Common myeloid progenitor, CD34-positive (primary cell): Measurements from ENCODE around the gene XPR1.
"Not testable (repeated sequence)": the region's sequence is repeated elsewhere in the genome, so short reads cannot be mapped to it uniquely, and the experiment has no call there.

Source experiments
- CTCF ChIA-PET: fragments of 350-600 bp; sonication (Branson Sonifier 250); formaldehyde crosslinking; loops from one replicate; lab custom pipeline; 2021; ENCODE audit warnings: antibody characterized with exemption; lab: Charles Lee
- POLR2A ChIA-PET: fragments of 350-600 bp; sonication (Branson Sonifier 250); formaldehyde crosslinking; loops from one replicate; lab custom pipeline; 2021; ENCODE audit warnings: antibody characterized with exemption; lab: Charles Lee
- DNase-seq, 3 donors: peaks; one replicate each; pipeline versions ENCODE4 v3.0.0 to v3.0.0-alpha.2; 2013
- H3K27ac ChIP-seq, 2 experiments: 1 replicate in 1 of 2; 2 replicates in 1 of 2; pipeline ENCODE4 v1.7.0; 2013; ENCODE audit warnings: inconsistent platforms in 2 of 2, low read length in 2 of 2, mild to moderate bottlenecking in 2 of 2, low read depth in 1 of 2, moderate library complexity in 1 of 2; ENCODE audit not compliant: severe bottlenecking in 2 of 2, insufficient read depth in 1 of 2, poor library complexity in 1 of 2
- H3K27me3 ChIP-seq, 5 experiments: replicated peaks in 2 of 5; 1 replicate in 3 of 5; 2 replicates in 2 of 5; pipeline versions ENCODE4 v1.6.1 to v1.7.0; 2013; ENCODE audit warnings: low read length in 4 of 5, mild to moderate bottlenecking in 2 of 5, moderate library complexity in 2 of 5, inconsistent platforms in 1 of 5; ENCODE audit not compliant: insufficient read depth in 5 of 5, control insufficient read depth in 4 of 5
- H3K36me3 ChIP-seq, 4 experiments: 1 replicate in 2 of 4; 2 replicates in 2 of 4; pipeline versions ENCODE4 v1.6.1 to v1.7.0; 2013; ENCODE audit warnings: low read length in 3 of 4, control low read depth in 1 of 4, mild to moderate bottlenecking in 1 of 4; ENCODE audit not compliant: control insufficient read depth in 4 of 4, insufficient read depth in 4 of 4
- H3K4me1 ChIP-seq, 4 experiments: 1 replicate in 3 of 4; 2 replicates in 1 of 4; pipeline versions ENCODE4 v1.6.1 to v1.7.1; 2013; ENCODE audit warnings: low read length in 3 of 4, mild to moderate bottlenecking in 3 of 4, control low read depth in 1 of 4, inconsistent platforms in 1 of 4, moderate library complexity in 1 of 4; ENCODE audit not compliant: control insufficient read depth in 4 of 4, insufficient read depth in 4 of 4; ENCODE audit errors: control extremely low read depth in 1 of 4
- H3K4me3 ChIP-seq, 7 experiments: 1 replicate in 4 of 7; 2 replicates in 3 of 7; pipeline versions ENCODE4 v1.5.1 to v1.7.0; 2013; ENCODE audit warnings: mild to moderate bottlenecking in 7 of 7, low read length in 6 of 7, moderate library complexity in 6 of 7, inconsistent platforms in 2 of 7, low read depth in 2 of 7, control low read depth in 1 of 7; ENCODE audit not compliant: insufficient read depth in 4 of 7, control insufficient read depth in 1 of 7; ENCODE audit errors: extremely low read depth in 1 of 7
- H3K9me3 ChIP-seq, 5 experiments: 1 replicate in 4 of 5; 2 replicates in 1 of 5; pipeline versions ENCODE4 v1.6.1 to v1.7.1; 2013; ENCODE audit warnings: low read length in 4 of 5, mild to moderate bottlenecking in 2 of 5, inconsistent platforms in 1 of 5, low read depth in 1 of 5, moderate library complexity in 1 of 5; ENCODE audit not compliant: control insufficient read depth in 4 of 5, insufficient read depth in 2 of 5; ENCODE audit errors: control extremely low read depth in 1 of 5
- WGBS: methylation state at CpG from one replicate; pipeline ENCODE4 v1.1.5; 2013; ENCODE audit not compliant: insufficient coverage; 5-methylcytosine and 5-hydroxymethylcytosine counted together

Gene XPR1

DNA sequence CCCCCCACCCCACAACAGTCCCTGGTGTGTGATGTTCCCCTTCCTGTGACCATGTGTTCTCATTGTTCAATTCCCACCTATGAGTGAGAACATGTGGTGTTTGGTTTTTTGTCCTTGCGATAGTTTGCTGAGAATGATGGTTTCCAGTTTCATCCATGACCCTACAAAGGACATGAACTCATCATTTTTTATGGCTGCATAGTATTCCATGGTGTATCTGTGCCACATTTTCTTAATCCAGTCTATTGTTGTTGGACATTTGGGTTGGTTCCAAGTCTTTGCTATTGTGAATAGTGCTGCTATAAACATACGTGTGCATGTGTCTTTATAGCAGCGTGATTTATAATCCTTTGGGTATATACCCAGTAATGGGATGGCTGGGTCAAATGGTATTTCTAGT is 51.3 kb downstream of the XPR1 start:
- H3K36me3 ChIP-seq, H3K27ac ChIP-seq, H3K4me3 ChIP-seq, DNase-seq, H3K27me3 ChIP-seq, CTCF ChIA-PET, H3K4me1 ChIP-seq: not testable (repeated sequence)
- WGBS: no CpG with 5 or more reads among the region's 3 CpGs
- POLR2A ChIA-PET: interaction anchor here (0.6 kb wide), 1 partner anchor 1454 kb away, joined by 3 read pairs; the partner anchor contains the start of gene ABL2
- peaks cover 0 to 10% (median 4%) of the 10 kb centered on the region in 5 experiments for H3K9me3 ChIP-seq

DNA sequence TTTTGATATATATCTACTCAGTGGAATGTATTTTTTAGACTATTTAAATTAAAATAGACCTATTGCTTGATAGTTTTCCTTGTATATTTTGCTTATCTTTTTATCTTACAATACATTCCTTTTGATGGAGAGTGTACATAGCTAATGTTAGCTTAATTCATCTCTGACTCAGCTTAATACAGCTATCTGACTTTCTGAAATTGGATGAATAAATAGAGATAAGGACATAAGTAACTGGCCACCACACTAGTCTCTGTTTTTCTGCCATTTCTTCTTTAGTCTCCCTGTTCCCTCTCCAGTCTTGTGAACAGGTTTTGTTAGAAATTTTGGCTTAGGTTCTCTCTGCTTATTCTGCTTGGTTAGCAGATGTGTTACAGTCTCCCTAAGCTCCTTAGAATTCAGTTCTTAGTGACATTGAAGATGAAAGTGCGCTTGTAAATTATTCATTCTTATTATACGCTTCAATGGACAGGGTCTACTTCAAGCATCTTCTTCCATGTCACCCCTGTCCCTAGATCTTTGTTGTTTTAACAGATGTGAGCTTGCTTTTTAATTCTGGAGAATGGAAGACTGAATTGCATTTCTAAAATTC is 59.6 kb downstream of the XPR1 start:
- no CpG with 5 or more reads among the region's 2 CpGs for WGBS
- DNase-seq: no peak

DNA sequence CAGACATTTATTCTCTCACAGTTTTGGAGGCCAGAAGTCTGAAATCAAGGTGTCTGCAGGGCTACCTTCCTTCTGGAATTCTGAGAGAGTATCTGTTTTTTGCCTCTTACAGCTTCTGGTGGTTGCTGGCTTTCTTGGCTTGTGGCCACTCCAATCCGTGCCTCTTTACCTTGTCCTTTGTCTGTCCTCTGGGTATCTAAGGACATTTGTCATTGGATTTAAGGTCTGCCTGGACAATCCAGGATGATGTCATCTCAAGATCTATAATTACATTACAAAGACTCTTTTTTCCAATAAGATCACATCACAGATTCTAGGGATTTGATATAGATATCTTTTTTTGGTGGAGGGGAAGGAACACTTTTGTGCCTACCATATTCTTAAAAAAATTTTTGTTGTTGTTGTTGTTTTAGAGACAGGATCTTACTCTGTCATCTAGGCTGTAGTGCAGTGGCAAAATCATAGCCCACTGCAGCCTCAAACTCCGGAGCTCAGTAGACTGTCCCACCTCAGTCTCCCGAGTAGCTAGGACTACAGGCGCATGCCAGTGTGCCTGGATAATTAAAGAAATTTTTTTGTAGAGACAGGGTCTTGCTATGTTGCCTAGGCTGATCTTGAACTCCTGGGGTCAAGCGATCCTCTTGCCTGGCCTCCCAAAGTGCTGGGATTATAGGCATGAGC is 61.9 kb downstream of the XPR1 start:
- H3K27me3 ChIP-seq: no peaks in the 10 kb centered on the region
- no peak overlapping the region for H3K4me3 ChIP-seq
- H3K36me3 ChIP-seq: no peaks in the 10 kb centered on the region
- no peak for DNase-seq
- WGBS: 100% methylated on average over 3 of the region's 5 CpGs
- ChIA-PET POLR2A (no interaction called here), CTCF (no interaction called here)
- peaks cover 0 to 36% (median 0%) of the 10 kb centered on the region in 5 experiments for H3K9me3 ChIP-seq
- no peak overlapping the region for H3K27ac ChIP-seq
- no peaks in the 10 kb centered on the region for H3K4me1 ChIP-seq

More for the DNA sequence above, 59.6 kb downstream of the XPR1 start:
- ChIA-PET CTCF (no interaction called here), POLR2A (interaction anchor here (0.6 kb wide), 1 partner anchor 1230 kb away, joined by 3 read pairs; no protein-coding TSS in a partner anchor)
- H3K9me3 ChIP-seq: peaks cover 0 to 14% (median 0%) of the 10 kb centered on the region in 5 experiments
- H3K27me3 ChIP-seq: no peaks in the 10 kb centered on the region
- H3K4me3 ChIP-seq: no peak overlapping the region
- no peaks in the 10 kb centered on the region for H3K4me1 ChIP-seq
- H3K27ac ChIP-seq: no peak overlapping the region
- peaks cover 0 to 2% (median 0%) of the 10 kb centered on the region in 4 experiments for H3K36me3 ChIP-seq

GRCh38 chr1:180695282-180695681 is 63.5 kb downstream of the XPR1 start:
- no peak overlapping the region for H3K27ac ChIP-seq
- no peaks in the 10 kb centered on the region for H3K36me3 ChIP-seq
- H3K4me1 ChIP-seq: no peaks in the 10 kb centered on the region
- H3K9me3 ChIP-seq: peaks cover 0 to 38% (median 0%) of the 10 kb centered on the region in 5 experiments
- no peak for DNase-seq
- POLR2A ChIA-PET: no interaction called here
- no peaks in the 10 kb centered on the region for H3K27me3 ChIP-seq
- H3K4me3 ChIP-seq: no peak overlapping the region
- CTCF ChIA-PET: no interaction called here
- no CpG with 5 or more reads among the region's 8 CpGs for WGBS

GRCh38 chr1:180696361-180696760 is 64.5 kb downstream of the XPR1 start:
- POLR2A ChIA-PET: no interaction called here
- Histone ChIP-seq H3K4me3 (no peak overlapping the region), H3K4me1 (no peaks in the 10 kb centered on the region), H3K27me3 (no peaks in the 10 kb centered on the region), H3K27ac (no peak overlapping the region), H3K9me3 (peaks cover 0 to 38% (median 0%) of the 10 kb centered on the region in 5 experiments), H3K36me3 (no peaks in the 10 kb centered on the region)
- 100% methylated on average over 1 of the region's 1 CpG for WGBS
- DNase-seq: no peak
- CTCF ChIA-PET: no interaction called here

DNA sequence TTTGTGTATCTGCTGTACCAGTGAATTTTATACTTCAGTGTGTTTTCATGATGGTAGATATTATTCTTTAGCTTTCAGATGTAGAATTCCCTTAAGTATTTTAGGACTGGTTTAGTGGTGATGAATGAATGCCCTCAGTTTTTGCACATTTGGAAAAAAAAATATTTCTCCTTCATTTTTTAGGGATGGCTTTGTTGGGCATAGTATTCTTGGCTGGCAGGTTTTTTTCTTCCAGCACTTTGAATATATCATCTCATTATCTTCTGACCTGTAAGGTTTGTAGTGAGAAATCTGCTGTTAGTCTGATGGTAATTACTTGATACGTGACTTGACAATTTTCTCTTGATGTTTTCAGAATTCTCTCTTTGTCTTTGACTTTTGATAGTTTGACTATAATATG is 66.8 kb downstream of the XPR1 start:
- ChIA-PET POLR2A (no interaction called here), CTCF (no interaction called here)
- DNase-seq: peak; percentile 1 to 26 (median 25)
- Histone ChIP-seq H3K36me3 (no peaks in the 10 kb centered on the region), H3K4me1 (no peaks in the 10 kb centered on the region), H3K9me3 (peaks cover 5 to 49% (median 8%) of the 10 kb centered on the region in 5 experiments), H3K27ac (no peak overlapping the region), H3K27me3 (no peaks in the 10 kb centered on the region), H3K4me3 (no peak overlapping the region)
- 100% methylated on average over 1 of the region's 1 CpG for WGBS

DNA sequence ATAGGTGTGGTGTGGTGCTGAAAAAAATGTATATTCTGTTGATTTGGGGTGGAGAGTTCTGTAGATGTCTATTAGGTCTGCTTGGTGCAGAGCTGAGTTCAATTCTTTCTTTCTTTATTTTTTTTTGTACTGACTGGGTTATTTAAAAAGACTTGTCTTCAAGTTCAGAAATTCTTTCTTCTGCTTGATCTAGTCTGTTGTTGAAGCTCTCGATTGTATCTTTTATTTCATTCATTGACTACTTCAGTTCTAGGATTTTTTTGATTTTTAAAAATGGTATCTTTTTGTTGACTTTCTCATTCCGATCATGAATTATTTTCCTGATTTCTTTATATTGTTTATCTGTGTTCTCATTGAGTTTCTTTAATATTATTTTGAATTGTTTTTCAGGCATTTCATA is 70.6 kb downstream of the XPR1 start:
- H3K4me3 ChIP-seq, H3K27ac ChIP-seq, H3K27me3 ChIP-seq, CTCF ChIA-PET, H3K36me3 ChIP-seq, POLR2A ChIA-PET, H3K4me1 ChIP-seq: not testable (repeated sequence)
- H3K9me3 ChIP-seq: peaks cover 5 to 29% (median 8%) of the 10 kb centered on the region in 5 experiments
- no CpG with 5 or more reads among the region's 2 CpGs for WGBS
- peak in 2 of 3 donors; percentile 3 for DNase-seq
